ENCODE results near the gene INIP. TPM values are rescaled to one million over a fixed set of nuclear protein-coding genes. Genes with fewer than 3 reads are reported as not detected.

INIP gene
- 28.6 and 42.0 TPM in 2 replicates for total RNA-seq (2016; rRNA removed; fragmentation: Illumina TruSeq; extraction: Trizol)
- 5.6 and 7.9 TPM in 2 replicates for total RNA-seq (2016; cell fraction: cytosol; rRNA removed; fragmentation: Illumina TruSeq; extraction: Trizol; ENCODE audit: low read depth)
- 27.9 and 47.6 TPM in 2 replicates for total RNA-seq (2016; cell fraction: insoluble cytoplasmic fraction; rRNA removed; fragmentation: Illumina TruSeq; extraction: Trizol)
- 14.2 and 16.6 TPM in 2 replicates for total RNA-seq (2016; cell fraction: membrane; rRNA removed; fragmentation: Illumina TruSeq; extraction: Trizol)
- total RNA-seq (2016; cell fraction: nucleus; rRNA removed; fragmentation: Illumina TruSeq; extraction: Trizol) = 10.3 and 11.5 TPM in 2 replicates
- 9.4 and 13.6 TPM in 2 replicates for polyA plus RNA-seq (2011; rRNA removed)
- polyA plus RNA-seq (2011; cell fraction: cytosol; rRNA removed) = 5.2 and 7.7 TPM in 2 replicates
- polyA plus RNA-seq (2011; cell fraction: nucleus; rRNA removed) = 1.6 and 1.7 TPM in 2 replicates
- polyA plus RNA-seq (2012) = 9.3 and 10.7 TPM in 2 replicates
- 5.3 and 8.1 TPM in 2 replicates for polyA plus RNA-seq (2016; cell fraction: cytosol; fragmentation: Illumina TruSeq; extraction: Trizol; ENCODE audit: low read depth)
- polyA plus RNA-seq (2016; cell fraction: insoluble cytoplasmic fraction; fragmentation: Illumina TruSeq; extraction: Trizol; ENCODE audit: low read depth) = 47.7 and 48.3 TPM in 2 replicates
- polyA plus RNA-seq (2016; cell fraction: membrane; fragmentation: Illumina TruSeq; extraction: Trizol; ENCODE audit: low read depth) = 10.6 and 11.9 TPM in 2 replicates
- polyA plus RNA-seq (2016; cell fraction: nucleus; fragmentation: Illumina TruSeq; extraction: Trizol; ENCODE audit: insufficient read depth, low read depth) = 16.8 and 18.8 TPM in 2 replicates
- 9.8 and 17.0 TPM in 2 replicates for polyA minus RNA-seq (2011; rRNA and poly(A)+ RNA removed; ENCODE audit: low replicate concordance)
- polyA minus RNA-seq (2011; cell fraction: cytosol; rRNA and poly(A)+ RNA removed) = 7.9 and 9.6 TPM in 2 replicates
- polyA minus RNA-seq (2011; cell fraction: nucleus; rRNA and poly(A)+ RNA removed) = 6.8 and 7.8 TPM in 2 replicates
- percentile 60 among the genes with signal in this experiment for Bru-seq, nascent RNA
- BruChase-seq, experiment 1, labeled RNA remaining after a 6-hour chase = percentile 67 among the genes with signal in this experiment
- BruChase-seq, experiment 2, labeled RNA remaining after a 2-hour chase = percentile 66 among the genes with signal in this experiment
- long read RNA-seq, experiment 1, full-length matches to known transcripts = 9 of 20 reads
- long read RNA-seq, experiment 1, partial matches to known transcripts = 0 of 20 reads
- long read RNA-seq, experiment 1, other reads (novel, unspliced or antisense) = 11 of 20 reads
- long read RNA-seq, experiment 2, full-length matches to known transcripts = 4 of 17 reads
- long read RNA-seq, experiment 2, partial matches to known transcripts = 2 of 17 reads
- long read RNA-seq, experiment 2, other reads (novel, unspliced or antisense) = 11 of 17 reads

- Histone ChIP-seq H3K79me2 (ENCODE audit: insufficient read depth, low read length) (peaks cover 22% of the 10 kb centered on the region), H3K9me3 (ENCODE audit: low read length) (no peaks in the 10 kb centered on the region), H3K36me3 (replicated peaks in 1 of 2; ENCODE audit: control insufficient read depth in 1 of 2, insufficient read depth in 2 of 2, low read length in 2 of 2) (no peaks in the 10 kb centered on the region; a peak in 1 of 5 replicates), H2AFZ (ENCODE audit: low read length) (no peak within 1 kb of the TSS), H3K4me1 (ENCODE audit: insufficient read depth, low read length) (peaks cover 23% of the 10 kb centered on the region), H3K4me3 (replicated peaks in 1 of 3; ENCODE audit: insufficient read depth in 1 of 3, low read depth in 2 of 3, low read length in 3 of 3) (peak within 1 kb of the TSS; percentile 86 to 94 (median 87)), H3K9ac (ENCODE audit: insufficient read depth, low read depth, low read length) (peak within 1 kb of the TSS; percentile 80), H3K4me2 (ENCODE audit: low read depth, low read length) (peak within 1 kb of the TSS; percentile 87), H3K27me3 (ENCODE audit: control insufficient read depth in 1 of 2, insufficient read depth in 2 of 2, low read length in 2 of 2) (no peaks in the 10 kb centered on the region), H3K27ac (ENCODE audit: extremely low read length, insufficient read depth, low read length) (peak within 1 kb of the TSS; percentile 86), H4K20me1 (ENCODE audit: insufficient read depth, low read length) (no peaks in the 10 kb centered on the region)
- intact Hi-C loops (cut with micrococcal nuclease; ENCODE audit: unreplicated experiment) = loop anchor here (1.0 to 10.0 kb wide), 3 partner anchors 30 to 333 kb away; partner anchors contain the start of gene HSDL2
- 0% methylated on average over 24 of the region's 51 CpGs for WGBS (ENCODE audit: low lambda C conversion rate)
- BruUV-seq (replicated peaks) = TSS peak; percentile 92
- CTCF ChIA-PET (ENCODE audit: low intra/inter-chr PET ratio, low total read pairs) = interaction anchor here (1.3 kb wide), 1 partner anchor 75 kb away, joined by 4 read pairs; no protein-coding TSS in a partner anchor
- peak; percentile 96 for ATAC-seq
- FAIRE-seq = peak; percentile 81
- POLR2A ChIA-PET = interaction anchor here (1.0 to 3.3 kb wide), 6 partner anchors 13 to 339 kb away, joined by 3 to 32 read pairs (median 6); partner anchors contain the start of genes HSDL2 and SNX30
- in situ Hi-C loops (cut with HindIII; ENCODE audit: extremely low pct_ligation_motif_present, low pct_unique_long_range_greater_than_20kb) = loop anchor here (25.0 kb wide), 2 partner anchors 230 to 630 kb away; partner anchors contain the start of gene KIAA1958
- DNase-seq (ENCODE audit: low spot score) = peak; percentile 95
- no peak for TF ChIP-seq ZNF790 (CRISPR knock-in tag; IDR thresholded peaks at IDR 0.05; ENCODE audit: borderline replicate concordance)
- peak; percentile 63 for TF ChIP-seq PTBP1 (IDR thresholded peaks at IDR 0.05; ENCODE audit: low read depth, low read length, poor library complexity, severe bottlenecking)
- TF ChIP-seq TCF12 (IDR thresholded peaks at IDR 0.05) = no peak
- TF ChIP-seq TCF12 (CRISPR knock-in tag; IDR thresholded peaks at IDR 0.05) = peak; percentile 61; the same call in 1 of the 2 replicates
- peak; percentile 31; the same call in 1 of the 2 replicates for TF ChIP-seq FOSL2 (CRISPR knock-in tag; IDR thresholded peaks at IDR 0.05)
- TF ChIP-seq KDM5B (CRISPR knock-in tag; IDR thresholded peaks at IDR 0.05; ENCODE audit: borderline replicate concordance) = peak; percentile 76; the same call in 1 of the 2 replicates
- peak; percentile 78; the same call in 1 of the 2 replicates for TF ChIP-seq THAP9 (CRISPR knock-in tag; IDR thresholded peaks at IDR 0.05; ENCODE audit: borderline replicate concordance)
- TF ChIP-seq HNF4G (IDR thresholded peaks at IDR 0.05; ENCODE audit: borderline replicate concordance, low read depth, low read length) = no peak
- no peak for TF ChIP-seq HNF4G (CRISPR knock-in tag; IDR thresholded peaks at IDR 0.05; ENCODE audit: borderline replicate concordance, low read depth)
- TF ChIP-seq ZNF552 (CRISPR knock-in tag; IDR thresholded peaks at IDR 0.05; ENCODE audit: borderline replicate concordance) = 0 out of 2 replicates have a peak, but pooled peaks have one; percentile 27
- no peak for TF ChIP-seq NFIB (CRISPR knock-in tag; IDR thresholded peaks at IDR 0.05; ENCODE audit: borderline replicate concordance)
- TF ChIP-seq ZNF292 (CRISPR knock-in tag; IDR thresholded peaks at IDR 0.05; ENCODE audit: borderline replicate concordance, low read depth) = 0 out of 2 replicates have a peak, but pooled peaks have one; percentile 58
- TF ChIP-seq KLF11 (CRISPR knock-in tag; IDR thresholded peaks at IDR 0.05) = no peak
- peak; percentile 44; the same call in 1 of the 2 replicates for TF ChIP-seq RAD21 (CRISPR knock-in tag; IDR thresholded peaks at IDR 0.05)
- peak; percentile 85 for TF ChIP-seq CREM (IDR thresholded peaks at IDR 0.05)
- TF ChIP-seq CREM (CRISPR knock-in tag; IDR thresholded peaks at IDR 0.05) = no peak
Observed at GRCh38 chr9:112717661-112718331, at the start of gene INIP. Gene INIP, minus strand, starts transcription at chr9:112718117. Its CDS starts 1,632 bp downstream, at chr9:112716485.
